Astrocyte of the spinal cord (primary cell): ENCODE results near the gene HSBP1L1.

Experiments used
- DNase-seq: peaks from one replicate; pipeline ENCODE4 v3.0.0; 2011; ENCODE audit warnings: low read depth, low spot score
- H3K4me3 ChIP-seq: 2 replicates; pipeline ENCODE4 v1.5.1; 2011; ENCODE audit warnings: low read depth, mild to moderate bottlenecking, low read length, moderate library complexity
- CTCF ChIP-seq: IDR thresholded peaks from 2 replicates; pipeline ENCODE4 v1.5.1; 2012; ENCODE audit warnings: low read depth, mild to moderate bottlenecking, low read length, inconsistent platforms
- in situ Hi-C: cut with HindIII; loops from 2 replicates; pipeline ENCODE4 v1.10.0; 2017; ENCODE audit warnings: low sequenced_read_pairs

HSBP1L1 gene

GRCh38 chr18:79924814-79925731 lies 39.4 kb upstream of the HSBP1L1 start:
- no peak for DNase-seq
- no peak overlapping the region for H3K4me3 ChIP-seq
- in situ Hi-C loops: no loop called here
- no peak for TF ChIP-seq CTCF

- no peak overlapping the region for H3K4me3 ChIP-seq
- in situ Hi-C loops: no loop called here
- no peak for TF ChIP-seq CTCF
- no peak for DNase-seq
Measured at GRCh38 chr18:79926306-79926705, 38.1 kb upstream of the HSBP1L1 start.

- DNase-seq: no peak
- no peak for TF ChIP-seq CTCF
- in situ Hi-C loops: no loop called here
- H3K4me3 ChIP-seq: no peak overlapping the region
Measured at GRCh38 chr18:79926715-79927606, 37.5 kb upstream of the HSBP1L1 start.

GRCh38 chr18:79927607-79928562 lies 36.6 kb upstream of the HSBP1L1 start:
- no peak for TF ChIP-seq CTCF
- H3K4me3 ChIP-seq: no peak overlapping the region
- DNase-seq: no peak
- in situ Hi-C loops: no loop called here

- no peak for DNase-seq
- TF ChIP-seq CTCF: no peak
- H3K4me3 ChIP-seq: no peak overlapping the region
- in situ Hi-C loops: no loop called here
Measured at GRCh38 chr18:79928563-79928960, 35.9 kb upstream of the HSBP1L1 start.
